ENCODE data around the gene PARP16. TPM values are rescaled to one million over a fixed set of nuclear protein-coding genes. Genes with fewer than 3 reads are reported as not detected.

PARP16 gene
- total RNA-seq, 1 experiment from 2014 or later: 12.9 TPM

- DNase-seq: no peak
- H3K4me1 ChIP-seq: peaks cover under 1% of the 10 kb centered on the region
Observed at GRCh38 chr15:65327651-65328393, 41.1 kb upstream of the PARP16 start.

GRCh38 chr15:65326818-65327217, 40.1 kb upstream of the PARP16 start:
- no peak for DNase-seq
- Histone ChIP-seq H3K9me3 (replicated peaks) (no peaks in the 10 kb centered on the region), H3K36me3 (no peaks in the 10 kb centered on the region)

More at GRCh38 chr15:65327651-65328393, 41.1 kb upstream of the PARP16 start:
- H3K36me3 ChIP-seq: no peaks in the 10 kb centered on the region
- H3K9me3 ChIP-seq (replicated peaks): no peaks in the 10 kb centered on the region
- no peak overlapping the region for H3K4me3 ChIP-seq
- no peak overlapping the region for H3K27ac ChIP-seq
- no peaks in the 10 kb centered on the region for H3K27me3 ChIP-seq

GRCh38 chr15:65326117-65326526, 39.4 kb upstream of the PARP16 start:
- Histone ChIP-seq H3K4me1 (peaks cover 9% of the 10 kb centered on the region), H3K4me3 (no peak overlapping the region), H3K36me3 (no peaks in the 10 kb centered on the region), H3K27ac (no peak overlapping the region), H3K9me3 (replicated peaks) (no peaks in the 10 kb centered on the region), H3K27me3 (no peaks in the 10 kb centered on the region)
- DNase-seq: peak; percentile 32 to 56

More at GRCh38 chr15:65326818-65327217, 40.1 kb upstream of the PARP16 start:
- Histone ChIP-seq H3K27me3 (no peaks in the 10 kb centered on the region), H3K4me3 (no peak overlapping the region), H3K27ac (no peak overlapping the region), H3K4me1 (peaks cover 9% of the 10 kb centered on the region)

- Histone ChIP-seq H3K9me3 (replicated peaks) (no peaks in the 10 kb centered on the region), H3K27ac (peak overlapping the region; percentile 62), H3K4me1 (peaks cover 13% of the 10 kb centered on the region), H3K4me3 (no peak overlapping the region), H3K27me3 (no peaks in the 10 kb centered on the region), H3K36me3 (no peaks in the 10 kb centered on the region)
- peak; percentile 98 to 99 for DNase-seq
Observed at GRCh38 chr15:65323071-65323511, 36.4 kb upstream of the PARP16 start.

- Histone ChIP-seq H3K36me3 (no peaks in the 10 kb centered on the region), H3K4me1 (peaks cover 13% of the 10 kb centered on the region), H3K4me3 (no peak overlapping the region), H3K9me3 (replicated peaks) (no peaks in the 10 kb centered on the region), H3K27me3 (no peaks in the 10 kb centered on the region), H3K27ac (no peak overlapping the region)
- DNase-seq: peak; percentile 80 to 93
Observed at GRCh38 chr15:65318870-65319356, 32.2 kb upstream of the PARP16 start.

GRCh38 chr15:65312400-65312916, 25.8 kb upstream of the PARP16 start:
- no peak for DNase-seq
- H3K27me3 ChIP-seq: no peaks in the 10 kb centered on the region
- no peak overlapping the region for H3K4me3 ChIP-seq
- H3K36me3 ChIP-seq: no peaks in the 10 kb centered on the region
- H3K9me3 ChIP-seq (replicated peaks): no peaks in the 10 kb centered on the region
- H3K27ac ChIP-seq: no peak overlapping the region
- H3K4me1 ChIP-seq: 0 out of 2 replicates have a peak, but pooled peaks cover 5% of the 10 kb centered on the region

- Histone ChIP-seq H3K36me3 (no peaks in the 10 kb centered on the region), H3K4me3 (no peak overlapping the region), H3K27ac (no peak overlapping the region), H3K4me1 (0 out of 2 replicates have a peak, but pooled peaks cover 5% of the 10 kb centered on the region), H3K9me3 (replicated peaks) (no peaks in the 10 kb centered on the region), H3K27me3 (no peaks in the 10 kb centered on the region)
- no peak for DNase-seq
Observed at GRCh38 chr15:65311760-65312159, 25.1 kb upstream of the PARP16 start.

GRCh38 chr15:65310431-65311137, 23.9 kb upstream of the PARP16 start:
- Histone ChIP-seq H3K36me3 (no peaks in the 10 kb centered on the region), H3K27ac (no peak overlapping the region), H3K9me3 (replicated peaks) (no peaks in the 10 kb centered on the region), H3K4me1 (0 out of 2 replicates have a peak, but pooled peaks cover 5% of the 10 kb centered on the region), H3K4me3 (no peak overlapping the region), H3K27me3 (no peaks in the 10 kb centered on the region)
- no peak for DNase-seq

GRCh38 chr15:65309882-65310418, 23.3 kb upstream of the PARP16 start:
- Histone ChIP-seq H3K27me3 (no peaks in the 10 kb centered on the region), H3K4me1 (0 out of 2 replicates have a peak, but pooled peaks cover 5% of the 10 kb centered on the region), H3K36me3 (no peaks in the 10 kb centered on the region), H3K4me3 (no peak overlapping the region), H3K27ac (no peak overlapping the region), H3K9me3 (replicated peaks) (no peaks in the 10 kb centered on the region)
- peak in 1 of 2 experiments; percentile 35 for DNase-seq

GRCh38 chr15:65307978-65308377, 21.3 kb upstream of the PARP16 start:
- Histone ChIP-seq H3K4me1 (0 out of 2 replicates have a peak, but pooled peaks cover 5% of the 10 kb centered on the region), H3K36me3 (no peaks in the 10 kb centered on the region), H3K9me3 (replicated peaks) (no peaks in the 10 kb centered on the region), H3K27me3 (no peaks in the 10 kb centered on the region), H3K4me3 (no peak overlapping the region), H3K27ac (no peak overlapping the region)
- DNase-seq: no peak

GRCh38 chr15:65306551-65306950, 19.9 kb upstream of the PARP16 start:
- Histone ChIP-seq H3K4me1 (0 out of 2 replicates have a peak, but pooled peaks cover 5% of the 10 kb centered on the region), H3K4me3 (no peak overlapping the region), H3K36me3 (no peaks in the 10 kb centered on the region), H3K27me3 (no peaks in the 10 kb centered on the region), H3K27ac (no peak overlapping the region), H3K9me3 (replicated peaks) (no peaks in the 10 kb centered on the region)
- DNase-seq: no peak

GRCh38 chr15:65305776-65306175, 19.1 kb upstream of the PARP16 start:
- no peak for DNase-seq
- 0 out of 2 replicates have a peak, but pooled peaks cover 5% of the 10 kb centered on the region for H3K4me1 ChIP-seq
- H3K9me3 ChIP-seq (replicated peaks): no peaks in the 10 kb centered on the region
- H3K27me3 ChIP-seq: no peaks in the 10 kb centered on the region
- no peak overlapping the region for H3K27ac ChIP-seq
- H3K36me3 ChIP-seq: no peaks in the 10 kb centered on the region
- H3K4me3 ChIP-seq: no peak overlapping the region

GRCh38 chr15:65305150-65305758, 18.6 kb upstream of the PARP16 start:
- no peaks in the 10 kb centered on the region for H3K9me3 ChIP-seq (replicated peaks)
- DNase-seq: no peak
- H3K36me3 ChIP-seq: no peaks in the 10 kb centered on the region
- 0 out of 2 replicates have a peak, but pooled peaks cover 4% of the 10 kb centered on the region for H3K4me1 ChIP-seq
- peak overlapping the region; percentile 99; the same call in 1 of the 2 replicates for H3K27ac ChIP-seq
- no peaks in the 10 kb centered on the region for H3K27me3 ChIP-seq
- H3K4me3 ChIP-seq: no peak overlapping the region

Measured in SJCRH30 (cell line).